Thoracic aorta (tissue), 2 donors: Measurements from ENCODE around the gene TWSG1. TPM values are rescaled to one million over a fixed set of nuclear protein-coding genes. Genes with fewer than 3 reads are reported as not detected.

Experiments
- ATAC-seq: fragments of 150-250 bp; one replicate; pipeline ENCODE4 v1.8.0; 2017; ENCODE audit warnings: low read depth; ENCODE audit not compliant: insufficient number of reproducible peaks, low FRiP score
- DNase-seq: peaks from one replicate; pipeline ENCODE4 v3.0.0-alpha.2; 2020; ENCODE audit warnings: low spot score
- H3K27ac ChIP-seq, 2 donors: fragments of 200-600 bp; sonication (generic); 1 replicate in 1 of 2; 2 replicates in 1 of 2; pipeline ENCODE4 v1.5.1; 2016; ENCODE audit warnings: mild to moderate bottlenecking in 2 of 2, moderate library complexity in 2 of 2
- H3K27me3 ChIP-seq: fragments of 200-600 bp; sonication (generic); replicated peaks from 2 replicates; pipeline ENCODE4 v1.6.0; 2016; ENCODE audit warnings: mild to moderate bottlenecking; ENCODE audit not compliant: insufficient read depth
- H3K36me3 ChIP-seq: fragments of 200-600 bp; sonication (generic); one replicate; pipeline ENCODE4 v1.5.1; 2016
- H3K4me1 ChIP-seq, 2 donors: fragments of 200-600 bp; sonication (generic); 1 replicate in 1 of 2; 2 replicates in 1 of 2; pipeline versions ENCODE4 v1.5.1 to v1.6.0; 2016; ENCODE audit warnings: low read depth in 2 of 2, mild to moderate bottlenecking in 1 of 2; ENCODE audit not compliant: control insufficient read depth in 1 of 2
- H3K4me3 ChIP-seq: fragments of 200-600 bp; sonication (generic); 2 replicates; pipeline ENCODE4 v1.5.1; 2016; ENCODE audit warnings: mild to moderate bottlenecking
- H3K9me3 ChIP-seq: fragments of 200-600 bp; sonication (generic); 2 replicates; pipeline ENCODE4 v1.5.1; 2016
- total RNA-seq, 2 donors: library from RNA; depleted of rRNA; stranded (reverse); fragments of >200 nt; gene quantifications; one replicate each; pipeline versions ENCODE4 v1.1.0 to v1.2.3, GENCODE V29; 2016
- TF ChIP-seq, protein P1 (sequence below): fragments of 200-600 bp; sonication (generic); IDR thresholded peaks from one replicate; pipeline ENCODE4 v1.5.1; 2019; ENCODE audit warnings: antibody characterized with exemption

TWSG1 gene
- total RNA-seq, 2 donors from 2014 or later: 107 to 130 TPM

DNA sequence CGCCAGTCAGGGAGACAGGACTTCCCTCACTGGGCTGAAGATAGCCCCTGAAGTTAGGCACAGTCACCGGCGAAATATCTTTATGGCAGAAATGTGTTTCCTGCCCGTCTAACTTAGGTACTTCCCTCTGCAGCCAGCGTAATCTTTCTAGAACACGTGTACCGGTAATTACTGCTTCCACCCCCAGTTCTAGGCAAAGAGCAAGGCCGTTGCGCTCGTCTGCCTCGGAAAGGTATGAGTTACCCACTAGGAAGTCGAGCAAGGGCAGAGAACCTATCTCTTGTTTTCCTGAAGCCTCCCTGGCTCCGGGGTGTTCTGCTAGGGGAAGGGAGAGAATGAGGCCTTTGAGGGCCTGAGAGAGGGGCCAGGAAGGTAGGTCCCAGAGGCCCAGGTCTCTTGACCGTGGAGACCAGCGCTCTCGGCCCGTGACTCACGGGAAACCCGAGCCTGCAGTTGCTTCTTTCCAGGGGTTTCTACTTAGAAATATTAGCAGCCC is 70.0 kb downstream of the TWSG1 start:
- Histone ChIP-seq H3K27ac (no peak overlapping the region), H3K4me3 (peak overlapping the region; percentile 31), H3K27me3 (no peaks in the 10 kb centered on the region), H3K36me3 (peaks cover 4% of the 10 kb centered on the region), H3K9me3 (no peaks in the 10 kb centered on the region), H3K4me1 (no peaks in the 10 kb centered on the region)
- no peak for ATAC-seq
- TF ChIP-seq, protein P1, sequence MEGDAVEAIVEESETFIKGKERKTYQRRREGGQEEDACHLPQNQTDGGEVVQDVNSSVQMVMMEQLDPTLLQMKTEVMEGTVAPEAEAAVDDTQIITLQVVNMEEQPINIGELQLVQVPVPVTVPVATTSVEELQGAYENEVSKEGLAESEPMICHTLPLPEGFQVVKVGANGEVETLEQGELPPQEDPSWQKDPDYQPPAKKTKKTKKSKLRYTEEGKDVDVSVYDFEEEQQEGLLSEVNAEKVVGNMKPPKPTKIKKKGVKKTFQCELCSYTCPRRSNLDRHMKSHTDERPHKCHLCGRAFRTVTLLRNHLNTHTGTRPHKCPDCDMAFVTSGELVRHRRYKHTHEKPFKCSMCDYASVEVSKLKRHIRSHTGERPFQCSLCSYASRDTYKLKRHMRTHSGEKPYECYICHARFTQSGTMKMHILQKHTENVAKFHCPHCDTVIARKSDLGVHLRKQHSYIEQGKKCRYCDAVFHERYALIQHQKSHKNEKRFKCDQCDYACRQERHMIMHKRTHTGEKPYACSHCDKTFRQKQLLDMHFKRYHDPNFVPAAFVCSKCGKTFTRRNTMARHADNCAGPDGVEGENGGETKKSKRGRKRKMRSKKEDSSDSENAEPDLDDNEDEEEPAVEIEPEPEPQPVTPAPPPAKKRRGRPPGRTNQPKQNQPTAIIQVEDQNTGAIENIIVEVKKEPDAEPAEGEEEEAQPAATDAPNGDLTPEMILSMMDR: no peak
- no peak for DNase-seq

DNA sequence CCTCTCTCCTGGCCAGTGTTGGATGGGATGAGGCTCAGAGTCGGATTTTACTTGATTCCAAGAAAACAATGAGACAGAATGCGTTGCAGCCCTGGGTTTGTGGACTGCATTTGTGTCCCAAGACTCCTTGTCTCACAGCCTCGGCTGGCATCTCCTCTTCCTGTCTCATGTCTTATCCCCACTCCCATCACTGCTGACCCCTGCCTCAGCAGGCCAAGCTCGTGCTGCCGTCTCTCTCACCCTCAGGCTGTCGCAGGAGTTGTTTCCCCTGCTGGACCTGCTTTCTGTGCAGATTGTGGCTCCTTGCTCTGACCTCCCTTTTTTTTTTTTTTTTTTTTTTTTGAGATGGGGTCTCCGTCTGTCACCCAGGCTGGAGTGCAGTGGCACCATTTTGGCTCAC is 70.6 kb downstream of the TWSG1 start:
- Histone ChIP-seq H3K27ac (no peak overlapping the region), H3K9me3 (no peaks in the 10 kb centered on the region), H3K4me1 (no peaks in the 10 kb centered on the region), H3K4me3 (no peak overlapping the region), H3K27me3 (no peaks in the 10 kb centered on the region), H3K36me3 (peaks cover 4% of the 10 kb centered on the region)
- ATAC-seq: no peak
- no peak for DNase-seq
- TF ChIP-seq, protein P1: no peak

DNA sequence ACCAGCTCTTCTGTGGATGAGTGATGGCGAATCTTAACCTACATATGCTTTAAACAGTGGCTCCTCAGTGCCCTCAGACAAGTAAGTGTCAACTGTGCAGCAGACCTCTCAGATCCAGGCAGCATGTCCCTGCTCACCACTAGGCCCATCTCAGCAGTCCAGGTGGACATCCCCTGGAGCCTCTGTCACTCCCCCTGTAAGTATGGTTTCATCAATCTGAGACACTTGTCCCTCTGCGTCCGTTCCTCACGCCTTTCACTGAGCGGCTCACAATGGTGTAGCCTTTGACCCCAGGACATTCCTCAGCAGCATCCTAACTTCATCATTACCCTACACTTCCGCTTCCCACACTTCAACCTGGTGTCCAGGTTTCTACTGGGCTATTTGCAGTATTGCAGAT is 71.4 kb downstream of the TWSG1 start:
- Histone ChIP-seq H3K4me1 (no peaks in the 10 kb centered on the region), H3K36me3 (peaks cover 4% of the 10 kb centered on the region), H3K27ac (no peak overlapping the region), H3K27me3 (no peaks in the 10 kb centered on the region), H3K9me3 (no peaks in the 10 kb centered on the region), H3K4me3 (no peak overlapping the region)
- no peak for DNase-seq
- ATAC-seq: no peak
- TF ChIP-seq, protein P1: no peak

DNA sequence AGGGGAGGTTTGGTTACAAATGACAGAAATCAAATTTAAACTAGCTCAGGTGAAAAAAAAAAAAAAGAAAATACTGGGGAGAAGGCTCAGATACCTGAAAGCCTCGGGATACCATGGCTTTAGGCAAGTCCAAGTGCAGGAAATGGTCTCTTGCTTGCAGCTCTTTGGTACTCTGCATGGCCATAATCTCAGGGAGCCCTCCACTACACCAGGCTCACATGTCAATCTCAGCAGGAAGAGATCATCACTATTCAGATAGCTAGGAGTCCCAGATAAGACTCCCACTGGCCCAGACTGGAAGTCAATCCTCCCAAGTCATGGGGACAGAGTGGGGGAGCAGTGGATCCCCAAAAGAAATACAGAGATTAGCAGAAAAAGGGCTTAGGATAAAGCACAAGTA is 75.9 kb downstream of the TWSG1 start:
- TF ChIP-seq, protein P1: no peak
- H3K9me3 ChIP-seq: no peaks in the 10 kb centered on the region
- H3K27me3 ChIP-seq: no peaks in the 10 kb centered on the region
- no peak overlapping the region for H3K4me3 ChIP-seq
- H3K4me1 ChIP-seq: no peaks in the 10 kb centered on the region
- ATAC-seq: no peak
- H3K27ac ChIP-seq: no peak overlapping the region
- no peaks in the 10 kb centered on the region for H3K36me3 ChIP-seq
- DNase-seq: no peak

DNA sequence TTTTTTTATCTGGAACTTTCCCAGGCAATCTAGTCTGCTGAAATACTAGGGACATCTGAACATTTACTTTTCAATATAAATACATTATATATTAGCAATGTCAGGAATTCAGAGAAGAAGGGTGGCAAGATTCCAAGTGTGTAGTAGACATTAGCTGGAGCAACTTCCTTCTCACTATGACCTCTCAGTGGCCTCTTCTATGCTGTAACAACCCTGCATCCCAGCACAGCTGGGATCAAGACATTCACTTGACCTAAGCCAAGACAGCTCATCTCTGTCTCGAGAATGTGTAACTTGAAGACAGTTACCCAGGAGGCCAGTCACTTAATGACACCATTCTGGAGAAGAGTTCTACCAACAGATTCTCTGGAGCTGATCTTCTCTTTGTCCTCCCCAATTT is 79.0 kb downstream of the TWSG1 start:
- TF ChIP-seq, protein P1: no peak
- no peak overlapping the region for H3K4me3 ChIP-seq
- H3K9me3 ChIP-seq: no peaks in the 10 kb centered on the region
- peaks cover 4 to 15% of the 10 kb centered on the region in 2 donors for H3K4me1 ChIP-seq
- ATAC-seq (no peak), DNase-seq (no peak)
- no peaks in the 10 kb centered on the region for H3K27me3 ChIP-seq
- H3K27ac ChIP-seq: no peak overlapping the region
- no peaks in the 10 kb centered on the region for H3K36me3 ChIP-seq
